Endometrial microvascular endothelial cells (primary cell): Measurements from ENCODE around the gene ADH7. TPM values are rescaled to one million over a fixed set of nuclear protein-coding genes. Genes with fewer than 3 reads are reported as not detected.
"Not testable (repeated sequence)": the region's sequence is repeated elsewhere in the genome, so short reads cannot be mapped to it uniquely, and the experiment has no call there.

Source experiments
- in situ Hi-C: cut with HindIII; loops from 2 replicates; pipeline ENCODE4 v1.10.0; 2017; ENCODE audit warnings: low sequenced_read_pairs, low pct_unique_long_range_greater_than_20kb; ENCODE audit errors: inconsistent ontology term
- total RNA-seq: library from RNA; depleted of rRNA; stranded (reverse); fragments of >200 nt; gene quantifications from one replicate; pipeline ENCODE4 v1.2.3, GENCODE V29; 2015; ENCODE audit errors: inconsistent ontology term

ADH7 gene
- total RNA-seq, 1 donor from 2014 or later, result not detected

DNA sequence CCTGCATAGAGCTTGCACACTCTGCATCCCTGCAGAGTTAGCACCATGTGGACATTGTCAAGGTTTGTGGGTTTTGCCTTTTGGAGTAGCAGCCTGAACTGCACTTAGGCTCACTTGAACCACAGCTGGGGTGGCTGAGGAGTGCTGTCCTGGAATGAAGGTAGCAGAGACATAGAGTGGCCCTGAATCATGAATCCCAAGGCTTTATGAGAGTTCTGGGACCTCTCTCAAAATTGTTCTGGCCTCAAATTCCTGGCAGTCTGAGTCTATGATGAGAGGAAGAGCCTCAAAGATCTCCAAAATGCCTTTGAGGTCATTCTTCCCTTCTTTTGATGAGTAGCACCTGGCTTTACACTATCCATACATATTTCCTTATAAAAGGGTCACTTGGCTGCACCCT lies 45.5 kb downstream of the ADH7 start:
- in situ Hi-C loops, result no loop called here

- in situ Hi-C loops, result no loop called here
Observed at GRCh38 chr4:99383833-99384392, 51.2 kb downstream of the ADH7 start.

GRCh38 chr4:99383399-99383798 lies 51.7 kb downstream of the ADH7 start:
- in situ Hi-C loops, result no loop called here

DNA sequence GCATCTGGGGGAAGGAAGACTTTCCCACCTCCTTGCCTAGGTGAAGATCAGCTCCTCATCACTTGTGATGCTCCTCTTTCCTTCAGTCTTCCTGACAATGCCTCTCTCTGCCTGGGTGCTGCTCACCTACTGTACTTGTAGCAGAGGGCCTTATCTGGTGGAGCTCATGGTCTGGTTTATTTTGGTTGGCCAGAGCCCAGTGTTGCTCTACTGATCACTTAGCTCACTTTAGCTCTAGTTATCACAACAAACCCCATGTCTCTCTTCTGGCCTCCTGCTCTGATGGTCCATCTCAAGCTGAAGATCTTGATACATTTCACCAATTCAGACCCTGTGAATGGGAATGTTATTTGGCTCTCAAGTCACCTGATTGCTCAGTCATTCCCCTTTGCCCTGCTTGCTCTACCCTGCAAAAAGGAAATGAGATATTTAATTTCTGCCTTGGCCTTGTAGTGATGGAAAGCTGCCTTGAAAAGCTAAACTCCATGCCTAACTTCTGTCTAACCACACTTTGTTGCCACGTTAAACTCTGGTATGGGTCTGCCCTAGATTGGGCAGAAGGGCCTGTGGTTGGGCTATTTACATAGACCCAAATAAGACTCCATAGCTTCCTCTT lies 52.3 kb downstream of the ADH7 start:
- in situ Hi-C loops, result no loop called here

DNA sequence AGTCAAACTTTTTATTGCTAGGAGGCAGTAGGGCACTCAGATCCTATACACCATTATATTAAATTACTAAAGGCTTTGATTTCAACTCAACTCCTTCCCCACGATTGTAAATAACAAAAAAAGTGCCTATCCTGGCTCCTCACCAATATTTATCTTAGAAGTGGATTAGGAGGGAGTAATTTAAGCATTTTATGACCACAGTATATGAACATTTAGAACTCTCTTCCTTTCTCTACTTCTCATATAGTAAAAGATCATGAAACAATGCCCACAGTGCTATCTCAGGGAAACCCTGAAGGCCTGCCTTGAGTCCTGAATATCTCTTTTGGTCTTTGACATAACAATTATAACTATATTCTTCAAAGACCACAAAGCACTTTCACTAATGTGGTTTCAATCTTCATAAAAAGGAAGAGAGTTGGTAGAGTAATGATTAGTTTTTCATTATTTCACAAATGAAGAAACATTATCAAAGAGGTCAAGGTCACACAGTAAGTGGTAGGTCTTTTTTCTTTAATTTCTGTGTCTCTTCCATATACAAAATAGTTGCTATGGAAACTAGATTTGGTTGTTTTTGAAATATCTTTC lies 53.5 kb downstream of the ADH7 start:
- in situ Hi-C loops, result no loop called here

GRCh38 chr4:99379571-99379970 lies 55.6 kb downstream of the ADH7 start:
- in situ Hi-C loops, result no loop called here

DNA sequence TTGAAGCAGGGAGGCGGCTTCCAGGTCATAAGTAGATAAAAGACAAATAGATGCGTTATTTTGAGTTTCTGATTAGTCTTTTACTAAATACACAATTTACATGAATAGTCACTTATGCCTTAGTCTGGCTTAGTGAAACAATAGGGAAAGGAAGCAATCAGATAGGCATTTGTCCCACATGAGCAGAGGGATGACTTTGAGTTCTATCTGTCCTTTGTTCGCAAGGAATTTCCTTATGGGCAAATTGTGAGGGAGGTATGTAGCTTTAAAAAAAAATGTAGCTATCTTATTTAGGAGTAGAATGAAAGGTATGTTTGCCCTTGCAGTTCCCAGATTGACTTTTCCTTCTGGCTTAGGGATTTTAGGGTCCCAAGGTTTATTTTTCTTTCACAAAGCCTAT lies 56.3 kb downstream of the ADH7 start:
- in situ Hi-C loops, result no loop called here

DNA sequence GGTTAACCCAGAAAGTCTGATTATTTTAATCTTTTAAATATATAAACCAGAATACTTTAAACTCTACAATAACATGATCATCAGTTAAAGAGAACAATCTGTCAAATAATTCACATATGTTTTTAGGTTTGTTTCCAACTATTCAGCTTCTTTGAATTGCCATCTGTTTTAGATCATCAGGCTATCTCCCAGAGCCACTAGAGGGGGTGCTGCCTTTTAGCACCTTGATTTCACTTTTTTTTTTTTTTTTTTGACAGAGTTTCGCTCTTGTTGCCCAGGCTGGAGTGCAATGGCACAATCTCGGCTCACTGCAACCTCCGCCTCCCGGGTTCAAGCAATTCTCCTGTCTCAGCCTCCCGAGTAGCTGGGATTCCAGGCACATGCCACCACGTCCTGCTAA lies 57.8 kb downstream of the ADH7 start:
- in situ Hi-C loops, result not testable (repeated sequence)

- in situ Hi-C loops, result not testable (repeated sequence)
Observed at GRCh38 chr4:99372464-99372863, 62.7 kb downstream of the ADH7 start.

- in situ Hi-C loops, result not testable (repeated sequence)
Observed at GRCh38 chr4:99367817-99368216, 67.3 kb downstream of the ADH7 start.

DNA sequence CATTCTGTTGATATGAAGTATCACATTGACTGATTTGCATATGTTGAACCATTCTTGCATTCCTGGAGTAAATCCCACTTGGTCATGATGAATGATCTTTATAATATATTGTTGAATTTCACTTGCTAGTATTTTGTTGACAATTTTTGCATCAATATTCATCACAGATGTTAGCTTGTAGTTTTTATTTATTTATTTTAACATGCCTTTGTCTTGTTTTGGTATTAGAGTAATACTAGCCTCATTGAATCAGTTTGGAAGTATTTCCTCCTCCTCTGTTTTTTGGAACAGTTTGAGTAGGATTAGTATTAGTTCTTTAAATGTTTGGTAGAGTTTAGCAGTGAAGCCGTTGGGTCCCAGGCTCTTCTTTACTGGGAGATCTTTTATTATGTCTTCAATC lies 68.7 kb downstream of the ADH7 start:
- in situ Hi-C loops, result no loop called here

DNA sequence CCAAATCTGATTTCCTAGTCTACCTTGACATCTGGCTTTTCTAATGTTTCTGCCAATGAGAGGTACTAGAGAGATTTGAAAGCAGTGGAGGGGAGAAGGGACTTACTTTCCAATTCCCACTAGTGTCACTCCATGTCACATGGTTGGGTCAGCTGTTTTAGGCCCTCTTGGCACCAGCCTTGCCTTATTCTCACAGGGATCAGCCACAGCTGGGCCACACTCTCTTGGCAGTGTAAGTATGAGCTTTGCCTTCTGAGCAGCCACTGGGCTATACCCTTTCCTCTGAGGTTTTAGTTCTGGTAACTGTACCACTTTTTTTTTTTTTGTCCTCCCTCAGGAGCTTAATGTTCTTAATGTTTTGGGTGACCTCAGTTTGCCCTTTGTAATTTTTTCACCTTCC lies 72.4 kb downstream of the ADH7 start:
- in situ Hi-C loops, result no loop called here

Other genes starting within 250 kb of the ADH7 start
- gene ADH6, start 216.1 kb downstream of the ADH7 start, total RNA-seq, result not detected
- gene ADH1A, start 144.4 kb downstream of the ADH7 start, total RNA-seq, result not detected
- not detected for gene ADH1B, start 113.9 kb downstream of the ADH7 start, total RNA-seq
- not detected for gene ADH1C, start 82.6 kb downstream of the ADH7 start, total RNA-seq
- gene C4orf17, start 75.7 kb upstream of the ADH7 start, total RNA-seq, result not detected
- gene TRMT10A, start 128.7 kb upstream of the ADH7 start, total RNA-seq, result 13.7 TPM
- gene MTTP, start 139.5 kb upstream of the ADH7 start, total RNA-seq, result not detected
- gene C4orf54, start 222.5 kb upstream of the ADH7 start, total RNA-seq, result not detected